GM19455 (cell line): ENCODE results near the gene PHOSPHO1.
"Not testable (repeated sequence)": the region's sequence is repeated elsewhere in the genome, so short reads cannot be mapped to it uniquely, and the experiment has no call there.

Source experiments
- ATAC-seq: cut with Tn5 transposase; IDR thresholded peaks from one replicate; pipeline ENCODE4 v1.9.1; 2021; ENCODE audit not compliant: unreplicated experiment

The PHOSPHO1 gene

DNA sequence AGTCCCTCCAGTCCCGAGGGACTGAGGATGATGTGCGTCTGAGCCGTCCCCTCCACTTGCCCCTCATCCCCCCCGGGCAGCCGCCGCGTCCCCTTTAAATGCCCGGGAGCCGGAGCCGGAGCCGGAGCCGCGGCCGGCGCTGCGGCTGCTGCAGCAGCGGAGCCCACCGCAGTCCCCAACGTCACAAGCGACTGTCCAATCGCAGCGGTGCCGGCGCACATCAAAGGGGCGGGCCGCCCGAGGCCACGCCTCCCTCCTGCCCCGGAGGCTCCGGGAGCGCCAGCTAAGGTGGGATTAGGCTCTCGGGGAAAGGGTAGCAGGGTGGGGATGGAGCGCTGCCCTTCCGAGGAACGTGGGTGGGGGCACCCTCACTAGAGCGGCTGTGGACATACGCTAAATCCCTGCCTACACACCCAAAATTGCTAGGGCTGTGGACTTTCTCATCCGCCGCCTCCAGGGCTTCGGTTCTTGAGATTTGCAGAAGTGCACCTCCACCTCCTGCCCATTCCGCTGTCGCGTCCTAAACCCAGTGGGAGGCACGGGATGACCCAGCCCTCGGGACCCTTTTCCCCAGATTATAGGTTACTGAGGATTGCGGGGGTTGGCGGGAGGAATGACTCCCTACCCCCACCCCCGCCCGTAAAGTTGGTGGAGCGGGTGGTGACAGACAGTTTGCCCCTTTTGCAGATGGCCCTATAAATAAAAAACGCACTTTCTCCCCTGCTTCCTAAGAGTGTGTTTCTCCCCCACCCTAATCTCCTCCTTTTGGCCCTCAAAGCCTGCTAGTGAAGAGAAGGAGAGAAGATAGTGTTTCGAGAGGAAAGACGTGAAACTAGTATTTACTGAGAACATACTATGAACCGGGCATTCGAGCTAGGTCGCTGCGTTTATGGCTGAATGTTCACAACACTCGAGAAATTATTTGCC lies at the start of gene PHOSPHO1:
PHOSPHO1 (minus strand) TSS at position 152 of the 927 bp plus-strand sequence. CDS start 4,096 bp downstream, outside the sequence.
- ATAC-seq: peak; percentile 83

GRCh38 chr17:49280061-49280460 lies 49.5 kb upstream of the PHOSPHO1 start:
- no peak for ATAC-seq

DNA sequence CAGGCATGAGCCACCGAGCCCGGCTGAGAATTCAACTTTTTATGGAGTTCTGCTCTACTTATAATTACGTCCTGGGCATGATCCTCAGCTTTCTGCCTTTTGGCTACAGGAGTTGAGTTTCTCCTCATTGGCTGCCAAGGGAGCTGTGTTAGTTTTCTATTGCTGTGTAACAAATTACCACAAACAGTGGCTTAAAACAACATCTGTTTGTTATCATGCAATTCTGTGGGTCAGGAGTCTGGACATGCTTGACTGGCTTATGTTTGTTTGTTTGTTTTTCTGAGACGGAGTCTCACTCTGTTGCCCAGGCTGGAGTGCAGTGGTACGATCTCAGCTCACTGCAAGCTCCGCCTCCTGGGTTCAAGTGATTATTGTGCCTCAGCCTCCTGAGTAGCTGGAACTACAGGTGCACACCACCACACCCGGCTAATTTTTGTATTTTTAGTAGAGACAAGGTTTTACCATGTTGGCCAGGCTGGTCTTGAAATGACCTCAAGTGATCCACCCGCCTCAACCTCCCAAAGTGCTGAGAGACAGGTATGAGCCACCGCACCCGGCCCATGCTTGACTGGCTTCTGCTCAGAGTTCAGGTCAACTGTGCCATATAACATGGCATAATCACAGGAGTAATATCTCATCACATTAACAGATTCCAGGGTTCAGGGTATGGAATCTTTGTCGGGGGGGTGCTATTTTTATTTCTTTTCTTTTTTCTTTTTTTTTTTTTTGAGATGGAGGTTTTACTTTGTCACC lies 48.9 kb upstream of the PHOSPHO1 start:
- not testable (repeated sequence) for ATAC-seq

- no peak for ATAC-seq
Observed at GRCh38 chr17:49278076-49278475, 47.5 kb upstream of the PHOSPHO1 start.

DNA sequence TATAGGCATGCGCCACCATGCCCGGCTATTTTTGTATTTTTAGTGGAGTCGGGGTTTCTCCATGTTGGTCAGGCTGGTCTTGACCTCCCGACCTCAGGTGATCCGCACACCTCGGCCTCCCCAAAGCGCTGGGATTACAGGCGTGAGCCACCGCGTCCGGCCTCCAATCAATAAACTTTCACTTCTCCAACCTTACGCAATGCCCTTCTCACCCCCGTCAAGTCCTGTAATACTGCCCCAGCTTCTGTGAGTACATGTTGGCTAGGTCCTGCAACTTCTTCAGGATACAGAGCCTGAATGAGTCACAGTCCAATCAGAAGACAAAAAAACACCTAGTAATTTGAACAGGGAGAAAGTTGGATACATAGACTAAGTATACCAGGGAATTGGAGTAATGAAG lies 47.1 kb upstream of the PHOSPHO1 start:
- no peak for ATAC-seq

- not testable (repeated sequence) for ATAC-seq
Observed at GRCh38 chr17:49275981-49276380, 45.4 kb upstream of the PHOSPHO1 start.

GRCh38 chr17:49269356-49269755 lies 38.8 kb upstream of the PHOSPHO1 start:
- no peak for ATAC-seq

GRCh38 chr17:49267912-49268311 lies 37.3 kb upstream of the PHOSPHO1 start:
- no peak for ATAC-seq

DNA sequence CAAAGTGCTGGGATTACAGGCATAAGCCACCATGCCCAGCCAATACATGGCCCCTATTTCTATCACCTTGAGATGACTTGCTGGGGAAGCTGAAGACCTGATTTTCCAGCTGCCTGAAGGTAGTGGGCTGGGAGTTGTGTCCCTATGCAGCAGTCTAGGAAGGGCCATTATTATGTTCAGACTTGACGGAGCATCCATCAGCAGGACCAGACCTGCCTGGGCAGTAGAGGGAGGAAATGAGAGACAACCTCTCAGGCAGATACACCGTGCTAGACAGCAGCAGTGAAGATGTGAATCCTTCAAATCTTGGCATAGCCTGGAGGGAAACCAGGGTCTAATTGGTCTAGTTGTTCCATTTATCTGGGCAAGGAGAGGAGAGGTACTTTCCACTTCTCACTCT lies 35.6 kb upstream of the PHOSPHO1 start:
- no peak for ATAC-seq

- not testable (repeated sequence) for ATAC-seq
Observed at GRCh38 chr17:49261540-49261939, 31.0 kb upstream of the PHOSPHO1 start.

DNA sequence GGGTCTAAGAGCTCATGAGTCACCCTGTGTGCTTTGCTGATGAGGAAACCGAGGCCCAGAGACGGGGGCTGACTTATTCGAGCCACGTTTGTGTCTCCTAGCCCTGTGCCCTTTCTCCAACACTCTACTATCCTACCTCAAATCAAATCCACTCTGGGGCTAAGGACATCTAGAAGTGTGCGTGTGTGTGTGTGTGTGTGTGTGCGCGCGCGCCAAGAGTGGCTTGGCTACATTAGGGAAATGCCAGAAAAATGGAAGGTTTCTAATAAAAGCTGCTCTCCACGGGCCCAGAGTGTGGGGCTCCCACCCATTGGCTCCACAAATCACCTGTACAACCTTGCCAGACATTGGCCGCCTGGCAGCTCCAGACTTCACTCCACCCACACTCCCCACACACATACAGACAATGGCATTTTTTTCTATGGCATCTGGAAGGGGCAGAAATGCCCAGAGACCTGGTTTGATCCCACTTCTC lies 30.3 kb upstream of the PHOSPHO1 start:
- no peak for ATAC-seq

DNA sequence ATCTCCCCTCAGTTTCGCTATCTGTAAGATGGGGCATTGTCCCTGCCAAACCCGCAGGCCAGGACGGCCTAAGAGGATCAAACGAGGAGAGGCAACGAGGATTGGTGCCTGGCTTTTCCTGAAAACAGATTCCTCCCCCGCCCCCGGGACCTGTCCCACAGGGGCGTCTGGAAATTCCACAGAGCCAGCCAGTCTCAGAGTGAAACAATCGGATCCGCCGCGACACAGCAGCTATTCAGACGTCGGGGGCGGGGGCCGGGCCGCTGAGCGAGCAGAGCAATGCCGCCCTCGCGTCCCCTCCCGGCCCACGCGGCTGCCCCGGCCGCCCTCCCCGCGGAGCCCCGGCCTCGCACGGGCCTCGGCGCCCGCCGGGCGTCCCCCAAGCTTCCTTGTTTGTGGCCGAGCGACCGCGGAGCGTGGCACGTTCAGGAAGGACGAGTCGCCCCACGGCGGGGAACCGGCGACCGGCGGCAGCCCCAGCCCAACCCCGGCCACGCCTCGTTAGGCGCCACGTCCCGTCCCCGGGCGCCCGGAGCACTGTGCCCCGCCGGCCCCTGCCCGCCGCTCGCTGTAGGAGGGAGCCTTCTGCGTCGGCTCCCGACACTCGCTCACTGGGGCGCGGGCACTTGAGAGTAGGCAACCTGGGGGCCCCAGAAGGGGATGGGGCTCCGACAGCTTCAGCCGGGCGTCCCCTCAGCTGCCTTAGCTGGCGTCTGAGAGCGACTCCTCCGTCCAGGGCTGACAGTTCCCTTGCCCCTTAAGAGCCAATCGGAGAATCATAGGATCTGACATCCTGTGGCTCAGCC lies 29.6 kb upstream of the PHOSPHO1 start:
- ATAC-seq: no peak

GRCh38 chr17:49259663-49260010 lies 29.1 kb upstream of the PHOSPHO1 start:
- no peak for ATAC-seq

DNA sequence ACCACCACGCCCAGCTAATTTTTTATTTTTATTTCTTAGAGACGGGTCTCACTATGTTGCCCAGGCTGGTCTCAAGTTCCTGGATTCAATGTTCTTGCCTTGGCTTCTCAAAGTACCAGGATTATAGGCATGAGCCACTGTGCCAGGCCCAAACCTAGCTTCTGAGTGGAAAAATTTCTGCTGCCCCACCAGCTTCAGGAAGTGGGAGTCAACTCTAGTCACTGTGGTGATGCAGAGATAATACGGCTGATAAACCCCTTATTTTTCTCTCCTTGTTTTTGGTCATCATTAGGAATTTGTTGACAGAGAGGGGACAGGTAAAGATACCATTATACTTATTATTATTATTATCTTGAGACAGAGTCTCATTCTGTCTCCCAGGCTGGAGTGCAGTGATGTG lies 27.8 kb upstream of the PHOSPHO1 start:
- no peak for ATAC-seq

DNA sequence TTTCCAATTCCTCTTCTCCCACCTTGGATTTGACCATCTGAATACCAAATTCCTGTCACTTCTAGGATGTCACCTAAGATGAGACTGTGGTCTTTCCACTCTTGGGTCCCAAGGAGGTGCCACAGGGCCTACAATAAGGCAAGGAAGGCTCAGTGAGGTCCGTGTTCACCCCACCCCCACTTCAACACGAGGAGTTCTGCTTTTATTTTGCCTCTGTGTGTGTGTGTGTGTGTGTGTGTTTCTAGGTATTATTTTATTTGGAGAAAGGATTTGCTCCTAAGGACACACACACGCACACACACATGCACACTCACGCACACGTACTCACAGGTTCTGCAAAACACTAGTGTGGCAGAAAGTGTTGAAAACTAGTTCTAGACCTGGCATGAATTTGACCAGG lies 24.5 kb upstream of the PHOSPHO1 start:
- no peak for ATAC-seq

- no peak for ATAC-seq
Observed at GRCh38 chr17:49254066-49254465, 23.5 kb upstream of the PHOSPHO1 start.

- ATAC-seq: no peak
Observed at GRCh38 chr17:49252148-49252695, 21.6 kb upstream of the PHOSPHO1 start.

- ATAC-seq: no peak
Observed at GRCh38 chr17:49249890-49250522, 19.4 kb upstream of the PHOSPHO1 start.

GRCh38 chr17:49249292-49249794 lies 18.8 kb upstream of the PHOSPHO1 start:
- no peak for ATAC-seq

GRCh38 chr17:49247944-49248343 lies 17.4 kb upstream of the PHOSPHO1 start:
- ATAC-seq: no peak
